EL (cell line): Measurements from ENCODE around the gene PPP1R9B.
A peak's percentile ranks its signal among the peaks of the same experiment; 100 is the strongest.

Experiments
- DNase-seq: peaks from one replicate; pipeline ENCODE4 v3.0.0-alpha.2; 2016

PPP1R9B gene, protein sequence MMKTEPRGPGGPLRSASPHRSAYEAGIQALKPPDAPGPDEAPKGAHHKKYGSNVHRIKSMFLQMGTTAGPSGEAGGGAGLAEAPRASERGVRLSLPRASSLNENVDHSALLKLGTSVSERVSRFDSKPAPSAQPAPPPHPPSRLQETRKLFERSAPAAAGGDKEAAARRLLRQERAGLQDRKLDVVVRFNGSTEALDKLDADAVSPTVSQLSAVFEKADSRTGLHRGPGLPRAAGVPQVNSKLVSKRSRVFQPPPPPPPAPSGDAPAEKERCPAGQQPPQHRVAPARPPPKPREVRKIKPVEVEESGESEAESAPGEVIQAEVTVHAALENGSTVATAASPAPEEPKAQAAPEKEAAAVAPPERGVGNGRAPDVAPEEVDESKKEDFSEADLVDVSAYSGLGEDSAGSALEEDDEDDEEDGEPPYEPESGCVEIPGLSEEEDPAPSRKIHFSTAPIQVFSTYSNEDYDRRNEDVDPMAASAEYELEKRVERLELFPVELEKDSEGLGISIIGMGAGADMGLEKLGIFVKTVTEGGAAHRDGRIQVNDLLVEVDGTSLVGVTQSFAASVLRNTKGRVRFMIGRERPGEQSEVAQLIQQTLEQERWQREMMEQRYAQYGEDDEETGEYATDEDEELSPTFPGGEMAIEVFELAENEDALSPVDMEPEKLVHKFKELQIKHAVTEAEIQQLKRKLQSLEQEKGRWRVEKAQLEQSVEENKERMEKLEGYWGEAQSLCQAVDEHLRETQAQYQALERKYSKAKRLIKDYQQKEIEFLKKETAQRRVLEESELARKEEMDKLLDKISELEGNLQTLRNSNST

GRCh38 chr17:50150354-50151040 is at the start of gene PPP1R9B:
Gene PPP1R9B (minus strand): TSS chr17:50150677. CDS start chr17:50150513, 164 bp downstream.
- no peak for DNase-seq

- no peak for DNase-seq
Observed at GRCh38 chr17:50199803-50200456, 49.5 kb upstream of the PPP1R9B start.

GRCh38 chr17:50199211-50199802 is 48.8 kb upstream of the PPP1R9B start:
- DNase-seq, result no peak

DNA sequence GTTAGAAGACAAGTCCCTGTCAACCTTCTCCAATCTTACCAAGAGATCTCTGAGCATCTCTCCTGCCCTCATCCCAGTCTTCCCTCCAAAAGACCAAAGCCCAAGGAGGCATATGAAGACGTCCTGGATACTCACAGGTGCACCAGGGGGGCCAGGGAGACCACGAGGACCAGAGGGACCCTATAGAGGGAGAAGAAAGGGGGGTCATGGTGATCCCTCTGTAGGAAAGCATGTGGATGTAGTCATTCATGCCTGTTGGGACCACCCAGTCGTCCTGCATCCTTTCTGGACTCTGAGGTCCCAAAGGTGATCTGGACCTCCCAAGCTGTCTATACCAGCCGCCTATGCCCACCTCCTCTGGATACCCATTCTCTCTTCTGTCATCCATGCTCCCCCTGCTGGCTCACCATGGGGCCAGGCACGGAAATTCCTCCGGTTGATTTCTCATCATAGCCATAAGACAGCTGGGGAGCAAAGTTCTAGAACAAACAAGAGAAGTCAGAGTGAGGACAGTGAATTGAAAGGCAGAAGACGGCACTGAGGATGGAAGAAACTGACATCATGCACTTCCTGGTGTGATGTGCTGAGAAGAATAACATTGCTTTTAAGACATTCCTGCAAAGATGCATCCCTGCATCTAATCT is 47.7 kb upstream of the PPP1R9B start:
- DNase-seq, result peak; percentile 80

DNA sequence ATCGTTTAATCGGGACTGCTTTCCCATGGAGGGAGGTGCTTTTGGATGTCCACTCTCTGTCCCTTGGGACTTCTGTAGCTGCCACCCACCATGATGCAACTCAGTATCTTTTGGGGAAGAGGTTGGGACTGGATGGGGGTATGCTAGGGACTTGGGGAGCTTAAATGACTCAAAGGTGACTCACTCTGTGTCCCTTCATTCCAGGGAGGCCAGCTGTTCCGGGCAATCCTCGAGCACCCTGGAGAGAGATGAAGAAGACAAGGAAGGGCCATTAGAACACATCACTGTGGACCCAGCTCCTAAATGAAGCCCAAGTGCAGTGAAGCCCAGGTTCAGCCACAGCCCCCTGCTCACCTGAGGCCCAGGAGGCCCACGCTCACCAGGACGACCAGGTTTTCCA is 46.3 kb upstream of the PPP1R9B start:
- peak; percentile 95 for DNase-seq

DNA sequence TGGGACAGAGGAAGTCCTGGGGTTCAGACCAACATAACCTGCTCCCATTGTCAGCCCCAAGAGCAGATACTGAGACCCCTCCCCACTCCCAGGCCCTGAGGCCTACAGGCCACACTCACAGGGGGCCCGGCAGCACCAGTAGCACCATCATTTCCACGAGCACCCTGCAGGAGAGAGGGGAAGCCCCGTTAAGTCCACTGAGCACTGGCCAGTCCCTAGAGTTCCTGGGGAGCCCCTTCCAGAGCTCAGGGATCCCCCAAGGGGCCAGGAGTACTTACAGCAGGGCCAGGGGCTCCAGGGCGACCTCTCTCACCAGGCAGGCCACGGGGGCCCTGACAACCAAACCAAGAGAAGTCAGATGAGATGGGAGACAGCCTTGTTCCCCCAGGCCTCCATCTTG is 45.6 kb upstream of the PPP1R9B start:
- DNase-seq, result no peak

DNA sequence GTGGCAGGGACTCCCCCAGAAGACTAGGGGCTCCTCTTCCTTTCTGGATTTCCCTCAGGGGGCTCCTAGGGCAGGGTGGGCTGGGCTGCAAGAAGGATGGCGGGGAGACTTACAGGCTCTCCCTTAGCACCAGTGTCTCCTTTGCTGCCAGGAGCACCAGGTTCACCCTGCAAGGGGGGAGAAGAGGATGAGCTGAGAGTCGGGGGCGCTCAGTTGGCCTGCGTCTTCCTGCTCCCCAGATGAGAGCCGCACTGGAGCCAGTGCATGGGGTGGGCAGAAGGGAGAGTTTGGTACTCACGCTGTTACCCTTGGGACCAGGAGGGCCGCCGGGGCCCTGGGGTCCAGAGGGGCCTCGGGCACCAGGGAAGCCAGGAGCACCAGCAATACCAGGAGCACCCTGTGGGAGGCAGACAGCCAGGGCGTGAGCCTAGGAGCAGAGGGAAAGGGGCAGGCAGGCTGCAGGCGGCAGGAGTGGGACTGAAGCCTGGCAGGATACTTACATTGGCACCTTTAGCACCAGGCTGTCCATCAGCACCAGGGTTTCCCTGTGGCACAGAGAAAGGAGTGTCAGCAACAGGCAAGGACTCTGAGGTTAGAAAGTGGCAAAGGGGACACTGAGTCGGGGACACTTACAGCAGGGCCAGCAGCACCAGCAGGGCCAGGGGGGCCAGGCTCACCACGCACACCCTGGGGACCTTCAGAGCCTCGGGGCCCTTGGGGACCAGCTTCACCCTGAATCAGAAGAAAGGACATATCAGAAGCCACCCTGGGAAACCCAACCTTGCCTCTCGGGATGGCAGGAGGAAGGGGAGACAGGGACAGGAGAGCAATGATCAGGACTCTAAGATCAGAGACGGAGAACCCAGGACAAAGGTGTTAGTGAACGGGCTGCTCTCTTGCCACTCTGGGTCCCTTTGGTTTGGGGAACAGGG is 44.7 kb upstream of the PPP1R9B start:
- DNase-seq, result no peak

DNA sequence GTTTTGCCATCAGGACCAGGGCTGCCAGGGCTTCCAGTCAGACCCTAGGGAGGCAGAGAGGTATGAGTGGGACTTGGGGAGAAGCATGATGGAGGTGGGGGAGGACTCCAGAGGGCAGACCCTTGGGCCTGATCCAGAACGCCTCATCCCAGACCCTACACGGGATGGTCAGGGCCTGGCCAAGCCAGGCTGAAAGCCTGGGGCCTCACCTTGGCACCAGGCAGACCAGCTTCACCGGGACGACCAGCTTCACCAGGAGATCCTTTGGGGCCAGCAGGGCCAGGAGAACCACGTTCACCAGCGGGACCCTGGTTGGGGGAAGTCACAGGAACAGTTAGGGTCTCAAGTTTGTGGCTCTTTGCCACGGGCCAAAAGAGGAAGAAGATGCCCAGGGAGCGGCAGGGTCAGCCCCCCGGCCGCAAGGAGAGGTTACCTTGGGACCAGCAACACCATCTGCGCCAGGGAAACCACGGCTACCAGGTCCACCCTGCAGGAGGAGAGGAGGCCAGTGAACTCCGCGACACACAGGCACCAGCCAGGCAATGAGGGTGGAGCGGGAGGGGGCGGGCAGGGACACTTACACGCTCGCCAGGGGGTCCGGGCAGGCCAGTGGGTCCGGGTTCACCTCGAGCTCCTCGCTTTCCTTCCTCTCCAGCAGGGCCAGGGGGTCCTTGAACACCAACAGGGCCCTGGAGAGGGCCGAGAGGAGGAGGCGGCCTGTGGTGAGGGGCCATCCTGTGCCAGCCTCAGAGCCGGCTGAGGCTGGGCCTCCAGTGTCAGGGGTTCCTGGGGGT is 43.9 kb upstream of the PPP1R9B start:
- no peak for DNase-seq

DNA sequence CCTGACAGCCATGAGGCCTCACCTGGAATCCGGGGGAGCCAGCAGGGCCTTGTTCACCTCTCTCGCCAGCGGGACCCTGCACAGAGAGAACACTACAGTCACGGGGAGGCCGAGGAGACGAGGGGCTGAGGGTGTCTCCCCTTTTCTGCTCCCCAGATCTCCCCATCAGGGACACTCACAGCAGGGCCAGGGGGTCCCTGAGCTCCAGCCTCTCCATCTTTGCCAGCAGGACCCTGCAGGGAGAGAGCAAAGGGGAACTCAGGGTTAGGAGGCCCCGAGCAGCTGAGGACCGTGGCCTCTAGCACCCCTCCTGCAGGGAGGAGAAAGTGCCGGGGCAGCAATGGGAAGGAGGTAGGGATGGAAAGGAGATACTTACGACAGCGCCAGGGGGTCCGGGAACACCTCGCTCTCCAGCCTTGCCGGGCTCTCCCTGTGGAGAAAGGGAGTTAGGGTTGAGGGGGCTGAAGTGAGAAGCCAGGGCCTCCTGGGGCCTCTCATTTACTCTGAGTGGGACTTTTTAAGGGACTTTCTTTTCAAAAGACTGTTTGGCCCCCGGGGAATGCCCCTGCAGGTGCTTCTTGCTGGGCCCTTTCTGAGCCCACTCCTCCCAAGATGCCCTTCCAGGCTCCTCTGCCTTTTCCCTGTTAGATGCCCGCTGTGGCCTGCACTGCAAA is 42.3 kb upstream of the PPP1R9B start:
- no peak for DNase-seq

DNA sequence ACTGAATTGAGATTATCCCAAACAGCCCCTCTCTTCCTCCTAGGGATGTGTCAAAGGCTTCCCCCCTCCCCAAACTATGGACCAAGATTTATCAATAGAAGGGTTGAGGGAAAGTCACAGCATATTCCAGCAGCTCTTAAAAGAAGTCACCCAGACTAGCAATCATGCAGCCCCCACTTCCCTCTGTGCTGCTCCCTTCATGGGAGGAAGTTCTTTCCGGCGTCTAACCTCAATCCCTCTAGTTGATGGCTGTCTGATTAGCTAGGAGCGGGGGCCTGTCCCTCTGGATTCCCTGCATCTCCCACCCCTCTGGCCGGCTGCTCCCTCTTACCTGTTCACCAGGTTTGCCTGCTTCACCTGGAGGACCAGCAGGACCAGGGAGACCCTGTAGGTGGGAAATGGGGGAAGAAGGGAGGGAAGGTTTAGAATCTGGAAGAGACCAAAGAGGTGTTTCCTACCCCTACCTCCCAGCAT is 41.7 kb upstream of the PPP1R9B start:
- DNase-seq, result no peak

GRCh38 chr17:50191359-50192143 is 41.1 kb upstream of the PPP1R9B start:
- DNase-seq, result no peak

GRCh38 chr17:50190603-50191358 is 40.3 kb upstream of the PPP1R9B start:
- DNase-seq, result no peak

GRCh38 chr17:50190293-50190602 is 39.8 kb upstream of the PPP1R9B start:
- DNase-seq, result no peak

- no peak for DNase-seq
Observed at GRCh38 chr17:50189550-50190292, 39.2 kb upstream of the PPP1R9B start.

DNA sequence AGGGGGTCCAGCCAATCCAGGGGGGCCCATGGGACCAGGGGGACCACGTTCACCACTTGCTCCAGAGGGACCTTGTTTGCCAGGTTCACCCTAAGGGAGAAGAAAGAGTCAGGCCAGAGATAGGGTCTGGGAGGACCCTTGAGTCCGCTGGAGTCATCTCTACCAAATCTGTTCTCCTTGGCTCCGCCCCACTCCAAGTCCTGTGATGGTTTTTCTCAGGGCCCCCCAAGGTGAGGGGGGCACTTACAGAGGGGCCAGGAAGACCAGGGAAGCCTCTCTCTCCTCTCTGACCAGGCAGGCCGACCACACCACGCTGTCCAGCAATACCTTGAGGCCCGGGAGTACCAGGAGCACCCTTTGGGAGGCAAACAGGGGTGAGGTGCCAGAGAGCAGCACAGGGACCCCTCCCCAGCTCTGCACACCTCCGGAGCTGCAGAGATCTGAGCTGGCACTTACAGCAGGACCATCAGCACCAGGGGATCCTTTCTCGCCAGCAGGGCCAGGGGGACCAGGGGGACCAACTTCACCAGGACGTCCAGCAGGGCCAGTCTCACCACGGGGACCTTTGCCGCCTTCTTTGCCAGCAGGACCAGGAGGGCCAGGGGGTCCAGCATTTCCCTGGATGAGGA is 38.6 kb upstream of the PPP1R9B start:
- no peak for DNase-seq

- no peak for DNase-seq
Observed at GRCh38 chr17:50188531-50188920, 38.0 kb upstream of the PPP1R9B start.
